Liver (tissue), 3 donors: ENCODE data around the gene ASCC1.

Experiments used
- ATF3 ChIP-seq: IDR thresholded peaks from 2 replicates; pipeline ENCODE4 v1.6.1; 2016; ENCODE audit warnings: antibody characterized with exemption
- CTCF ChIP-seq: fragments of 150-350 bp; IDR thresholded peaks from 2 replicates; pipeline ENCODE4 v1.5.1; 2017; ENCODE audit warnings: improper control_type of control experiment, low read depth, low read length; ENCODE audit not compliant: missing input control
- EGR1 ChIP-seq, 2 donors: IDR thresholded peaks; 2 replicates each; pipeline ENCODE4 v1.6.1; 2016 to 2018; ENCODE audit warnings: antibody characterized with exemption in 2 of 2, low read depth in 2 of 2
- GABPA ChIP-seq, 2 donors: IDR thresholded peaks in 1 of 2; conservative IDR thresholded peaks in 1 of 2; 2 replicates each; pipeline ENCODE4 v1.6.1; 2016; ENCODE audit warnings: antibody characterized with exemption in 2 of 2, mild to moderate bottlenecking in 1 of 2, moderate library complexity in 1 of 2
- JUND ChIP-seq, 2 donors: IDR thresholded peaks; 2 replicates each; pipeline ENCODE4 v1.6.1; 2016; ENCODE audit warnings: antibody characterized with exemption in 2 of 2
- MAX ChIP-seq: IDR thresholded peaks from 2 replicates; pipeline ENCODE4 v1.6.1; 2016; ENCODE audit warnings: antibody characterized with exemption
- RAD21 ChIP-seq, 2 donors: IDR thresholded peaks; 2 replicates each; pipeline ENCODE4 v1.6.1; 2016; ENCODE audit warnings: antibody characterized with exemption in 2 of 2, mild to moderate bottlenecking in 2 of 2
- REST ChIP-seq: IDR thresholded peaks from 2 replicates; pipeline ENCODE4 v1.6.1; 2016; ENCODE audit warnings: antibody characterized with exemption, mild to moderate bottlenecking
- RXRA ChIP-seq, 2 donors: IDR thresholded peaks; 2 replicates each; pipeline ENCODE4 v1.6.1; 2017 to 2018; ENCODE audit warnings: antibody characterized with exemption in 2 of 2, mild to moderate bottlenecking in 1 of 2
- SP1 ChIP-seq: IDR thresholded peaks from 2 replicates; pipeline ENCODE4 v1.6.1; 2018; ENCODE audit warnings: antibody characterized with exemption, mild to moderate bottlenecking
- TAF1 ChIP-seq: conservative IDR thresholded peaks from 2 replicates; pipeline ENCODE4 v1.6.1; 2016; ENCODE audit warnings: antibody characterized with exemption, mild to moderate bottlenecking
- YY1 ChIP-seq: IDR thresholded peaks from 2 replicates; pipeline ENCODE4 v1.6.1; 2016; ENCODE audit warnings: antibody characterized with exemption, mild to moderate bottlenecking
- donor health status: healthy.
- donor health status: healthy.

GRCh38 chr10:72134785-72135767 lies 81.0 kb downstream of the ASCC1 start:
- TF ChIP-seq CTCF, result no peak
- no peak for TF ChIP-seq REST
- no peak for TF ChIP-seq RAD21 (IDR thresholded peaks at IDR 0.05)
- no peak for TF ChIP-seq YY1
- TF ChIP-seq TAF1, result no peak
- no peak for TF ChIP-seq ATF3
- TF ChIP-seq SP1, result no peak
- TF ChIP-seq JUND (IDR thresholded peaks at IDR 0.05), result no peak
- no peak for TF ChIP-seq MAX
- no peak for TF ChIP-seq RXRA (IDR thresholded peaks at IDR 0.05)
- no peak for TF ChIP-seq EGR1 (IDR thresholded peaks at IDR 0.05; ENCODE audit: low read depth in 2 of 2)
- TF ChIP-seq GABPA (IDR thresholded peaks at IDR 0.05 in 1 of 2, conservative IDR thresholded peaks at IDR 0.05 in 1 of 2), result no peak
